Transverse colon (tissue), 3 donors: ENCODE results near the gene WSB1.

Source experiments
- POLR2A ChIP-seq: fragments of 450-650 bp; IDR thresholded peaks from one replicate; pipeline ENCODE4 v1.6.1; 2016; ENCODE audit warnings: antibody characterized with exemption, mild to moderate bottlenecking, moderate library complexity
- POLR2AphosphoS5 ChIP-seq, 3 donors: sonication (generic); formaldehyde crosslinking; IDR thresholded peaks; one replicate each; pipeline ENCODE4 v1.6.1; 2016; ENCODE audit warnings: antibody characterized with exemption in 3 of 3

DNA sequence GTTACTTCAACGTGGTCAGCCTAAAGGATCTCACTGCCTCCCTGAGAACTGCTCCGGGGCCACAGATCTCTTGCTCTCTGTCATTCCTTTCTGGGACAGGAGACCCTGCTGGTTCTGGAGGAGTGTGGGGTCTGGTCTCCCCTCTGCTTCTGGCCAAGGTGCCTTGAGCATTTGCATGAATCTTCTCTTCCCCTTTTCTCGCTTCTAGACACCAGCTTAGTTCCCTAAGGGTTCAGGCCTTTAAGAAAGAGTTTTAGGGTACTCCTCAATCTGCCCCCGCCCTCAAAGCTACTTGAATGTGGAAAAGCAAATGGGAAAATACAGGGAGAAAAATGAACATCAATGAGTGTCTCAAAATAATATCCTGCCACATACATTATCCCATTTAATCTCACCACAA is 48.1 kb downstream of the WSB1 start:
- no peak for TF ChIP-seq POLR2AphosphoS5 (IDR thresholded peaks at IDR 0.05)
- no peak for TF ChIP-seq POLR2A
